Measurements from ENCODE around the gene GOLGA8A.
"Not testable (repeated sequence)": the region's sequence is repeated elsewhere in the genome, so short reads cannot be mapped to it uniquely, and the experiment has no call there.

The GOLGA8A gene

GRCh38 chr15:34409511-34409910, 28.1 kb downstream of the GOLGA8A start:
- not testable (repeated sequence) for DNase-seq (ENCODE audit: extremely low read depth in 1 of 2, low read depth in 1 of 2)

DNA sequence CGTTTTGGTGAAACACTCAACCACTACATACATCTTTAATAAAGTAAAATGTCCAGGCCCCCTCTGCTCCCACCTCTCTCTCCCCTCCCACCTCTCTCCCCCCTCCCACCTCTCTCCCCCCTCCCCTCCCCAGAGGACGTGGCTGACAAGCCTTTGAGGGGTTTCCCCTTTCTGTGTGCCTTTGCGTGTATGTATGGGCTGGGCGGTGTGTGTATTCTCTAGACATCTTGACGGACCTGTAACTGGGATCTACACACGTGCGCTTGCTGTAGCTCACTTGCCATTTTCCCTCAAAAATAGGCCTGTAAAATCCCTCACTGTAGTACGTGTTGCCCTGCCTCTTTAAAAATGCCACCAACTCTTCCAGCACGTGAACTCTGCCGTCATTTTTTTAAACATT, 28.6 kb downstream of the GOLGA8A start:
- not testable (repeated sequence) for DNase-seq (ENCODE audit: extremely low read depth in 1 of 2, low read depth in 1 of 2)

GRCh38 chr15:34403899-34404298, 33.7 kb downstream of the GOLGA8A start:
- DNase-seq (ENCODE audit: extremely low read depth in 1 of 2, low read depth in 1 of 2), result not testable (repeated sequence)

GRCh38 chr15:34403160-34403598, 34.4 kb downstream of the GOLGA8A start:
- DNase-seq (ENCODE audit: extremely low read depth in 1 of 2, low read depth in 1 of 2), result not testable (repeated sequence)

DNA sequence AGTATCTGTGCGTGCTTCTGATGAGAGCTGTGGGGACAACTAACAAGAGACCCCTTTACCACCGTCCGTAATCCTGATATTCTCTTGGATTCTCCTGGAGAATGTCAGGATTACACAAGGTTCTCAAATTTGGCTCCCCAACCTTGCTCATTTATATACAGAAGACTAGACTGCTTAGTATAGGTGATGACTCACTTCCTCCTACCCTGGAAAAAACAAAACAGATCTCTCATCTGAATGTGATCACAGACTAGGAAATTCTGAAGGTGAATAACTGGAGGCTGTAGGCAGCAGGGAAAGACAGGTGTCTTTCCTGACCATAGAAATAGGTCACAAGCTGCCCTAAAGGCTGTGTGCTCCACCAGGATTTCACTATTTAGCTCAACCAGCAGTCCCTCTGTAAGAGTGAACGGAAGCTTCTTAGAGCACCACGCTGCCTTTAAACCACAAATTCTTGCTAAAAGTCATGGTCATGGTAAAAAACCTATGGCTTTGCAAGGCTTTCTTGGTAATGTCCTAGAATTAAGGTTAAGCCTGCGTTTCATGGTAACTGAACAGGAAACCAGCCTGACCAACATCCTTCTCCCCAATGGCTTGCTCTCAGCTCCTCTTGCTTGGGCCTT, 39.9 kb downstream of the GOLGA8A start:
- DNase-seq (ENCODE audit: extremely low read depth in 1 of 2, low read depth in 1 of 2), result not testable (repeated sequence)

- not testable (repeated sequence) for DNase-seq (ENCODE audit: extremely low read depth in 1 of 2, low read depth in 1 of 2)
Measured at GRCh38 chr15:34392981-34393380, 44.6 kb downstream of the GOLGA8A start.

DNA sequence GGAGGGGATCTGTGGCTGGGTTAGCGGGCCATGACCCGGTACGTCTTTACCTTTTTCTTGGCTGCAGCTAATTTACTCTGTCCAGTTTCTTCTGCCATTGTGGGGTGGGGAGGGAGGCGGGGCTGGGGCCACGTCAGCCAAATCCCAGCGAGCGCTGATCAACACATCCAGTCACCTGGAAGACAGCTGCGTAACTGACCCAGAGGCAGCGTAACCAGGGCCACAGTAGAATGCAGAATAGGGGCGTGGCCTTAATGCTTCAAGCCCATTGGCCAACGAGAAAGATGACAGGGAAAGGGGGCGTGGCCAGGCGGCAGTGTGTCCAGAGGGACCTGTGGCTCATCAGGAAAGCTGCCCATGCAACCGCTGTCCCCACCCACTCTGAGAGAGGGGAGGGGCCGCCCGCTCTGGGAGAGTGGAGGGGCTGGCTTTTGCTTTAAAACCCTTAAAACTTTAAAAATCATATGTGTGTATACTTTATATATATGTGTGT, 48.0 kb downstream of the GOLGA8A start:
- not testable (repeated sequence) for DNase-seq (ENCODE audit: extremely low read depth in 1 of 2, low read depth in 1 of 2)

All from activated CD8-positive, alpha-beta memory T cell treated with anti-CD3 and anti-CD28 coated beads for 1 hour (primary cell).